ENCODE measurements around the gene ZG16. TPM values are rescaled to one million over a fixed set of nuclear protein-coding genes. Genes with fewer than 3 reads are reported as not detected.
"Not testable (repeated sequence)": the region's sequence is repeated elsewhere in the genome, so short reads cannot be mapped to it uniquely, and the experiment has no call there.

ZG16 gene
- polyA plus RNA-seq, 3 donors from 2014 or later = not detected

- H3K36me3 Mint-ChIP-seq = no peaks in the 10 kb centered on the region
- no peaks in the 10 kb centered on the region for H3K9me3 Mint-ChIP-seq
- DNase-seq = no peak
- H3K27me3 Mint-ChIP-seq (ENCODE audit: low read depth in 3 of 3) = peaks cover 0 to 2% (median 0%) of the 10 kb centered on the region in 3 donors
- H3K27ac Mint-ChIP-seq = peak overlapping the region in 1 of 6 donors; percentile 49
- H3K4me1 Mint-ChIP-seq = peaks cover 9 to 16% of the 10 kb centered on the region in 2 donors
- no peak overlapping the region for H3K4me3 Mint-ChIP-seq
These were observed 17.3 kb upstream of the ZG16 start for GRCh38 chr16:29760567-29761279.

- H3K27me3 Mint-ChIP-seq (ENCODE audit: low read depth in 3 of 3); H3K9me3 Mint-ChIP-seq; H3K27ac Mint-ChIP-seq; H3K4me3 Mint-ChIP-seq; H3K36me3 Mint-ChIP-seq; DNase-seq: not testable (repeated sequence)
- H3K4me1 Mint-ChIP-seq = peaks cover 9 to 16% of the 10 kb centered on the region in 2 donors
These were observed 16.8 kb upstream of the ZG16 start for GRCh38 chr16:29761280-29761651.

DNA sequence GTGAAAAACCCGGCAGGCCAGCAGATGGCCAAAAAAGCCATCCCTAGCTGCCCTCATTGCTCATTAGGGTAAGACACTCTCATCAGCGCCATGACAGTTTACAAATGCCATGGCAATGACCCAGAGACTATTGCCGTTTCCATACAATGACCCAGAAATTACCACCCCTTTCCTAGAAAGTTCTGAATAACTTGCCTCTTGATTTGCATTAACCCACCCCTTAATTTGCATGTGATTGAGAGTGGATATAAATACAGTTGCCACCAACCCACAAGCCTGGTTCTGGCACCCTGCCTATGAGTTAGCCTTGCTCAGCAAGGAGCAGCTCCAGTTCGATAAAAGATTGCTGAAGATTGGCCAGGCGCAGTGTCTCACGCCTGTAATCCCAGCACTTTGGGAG is 16.2 kb upstream of the ZG16 start:
- Mint-ChIP-seq H3K36me3 (no peaks in the 10 kb centered on the region), H3K4me1 (peaks cover 9 to 15% of the 10 kb centered on the region in 2 donors), H3K27me3 (ENCODE audit: low read depth in 3 of 3) (peaks cover 0 to 2% (median 2%) of the 10 kb centered on the region in 3 donors), H3K4me3 (no peak overlapping the region), H3K9me3 (no peaks in the 10 kb centered on the region), H3K27ac (no peak overlapping the region)
- no peak for DNase-seq

DNA sequence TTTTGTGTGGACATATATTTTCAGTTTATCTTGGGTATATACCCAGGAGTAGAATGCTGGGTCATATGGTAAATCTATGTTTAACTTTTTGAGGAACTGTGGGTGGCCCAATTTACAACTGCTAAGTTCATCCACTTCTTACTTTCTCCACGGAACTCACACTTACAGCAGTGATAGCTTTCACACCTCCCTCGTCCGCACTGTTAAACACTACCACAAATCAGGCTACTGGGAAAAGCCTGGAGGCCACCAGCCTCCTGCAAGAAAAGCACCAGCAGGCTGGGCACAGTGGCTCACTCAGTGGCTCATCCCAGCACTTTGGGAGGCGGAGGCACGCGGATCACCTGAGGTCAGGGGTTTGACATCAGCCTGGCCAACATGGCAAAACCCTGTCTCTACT is 14.7 kb upstream of the ZG16 start:
- peaks cover 9 to 15% of the 10 kb centered on the region in 2 donors for H3K4me1 Mint-ChIP-seq

GRCh38 chr16:29765167-29766032 is 12.7 kb upstream of the ZG16 start:
- Mint-ChIP-seq H3K4me3 (no peak overlapping the region), H3K27ac (peak overlapping the region in 1 of 6 donors; percentile 40), H3K27me3 (ENCODE audit: low read depth in 3 of 3) (peaks cover 0 to 2% (median 2%) of the 10 kb centered on the region in 3 donors), H3K36me3 (no peaks in the 10 kb centered on the region), H3K4me1 (peaks cover 9 to 15% of the 10 kb centered on the region in 2 donors), H3K9me3 (no peaks in the 10 kb centered on the region)
- DNase-seq = no peak

More for the DNA sequence above, 14.7 kb upstream of the ZG16 start:
- peak; percentile 7 to 32 (median 31) for DNase-seq
- Mint-ChIP-seq H3K4me3 (peak overlapping the region; percentile 4 to 51 (median 16)), H3K36me3 (no peaks in the 10 kb centered on the region), H3K27me3 (ENCODE audit: low read depth in 3 of 3) (peaks cover 0 to 2% (median 2%) of the 10 kb centered on the region in 3 donors), H3K9me3 (no peaks in the 10 kb centered on the region), H3K27ac (peak overlapping the region in 1 of 6 donors; percentile 48)

DNA sequence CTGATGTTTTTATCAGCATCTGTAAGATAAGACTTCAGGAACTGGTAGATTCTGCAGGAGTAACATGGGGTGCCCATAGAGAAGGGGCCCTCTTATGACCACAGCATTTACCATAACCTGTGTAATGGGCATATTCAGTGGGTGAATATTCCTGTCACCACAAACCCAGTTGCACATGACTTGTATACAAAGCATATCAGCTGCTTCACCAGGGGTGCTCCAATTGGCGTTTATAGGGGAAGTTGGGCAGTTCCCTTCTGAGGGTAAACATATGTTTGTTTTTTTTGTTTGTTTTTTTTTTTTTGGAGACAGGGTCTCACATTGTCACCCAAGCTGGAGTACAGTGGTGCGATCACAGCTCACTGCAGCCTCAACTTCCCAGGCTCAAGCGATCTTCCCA is 11.5 kb upstream of the ZG16 start:
- H3K27me3 Mint-ChIP-seq (ENCODE audit: low read depth in 3 of 3) = peaks cover 0 to 2% (median 2%) of the 10 kb centered on the region in 3 donors
- no peak overlapping the region for H3K4me3 Mint-ChIP-seq
- no peaks in the 10 kb centered on the region for H3K36me3 Mint-ChIP-seq
- no peak for DNase-seq
- H3K4me1 Mint-ChIP-seq = peaks cover 9 to 15% of the 10 kb centered on the region in 2 donors
- no peak overlapping the region for H3K27ac Mint-ChIP-seq
- no peaks in the 10 kb centered on the region for H3K9me3 Mint-ChIP-seq

- Mint-ChIP-seq H3K4me1 (peaks cover 9 to 12% of the 10 kb centered on the region in 2 donors), H3K27ac (no peak overlapping the region)
These were observed 11.0 kb upstream of the ZG16 start for GRCh38 chr16:29767062-29767461.

DNA sequence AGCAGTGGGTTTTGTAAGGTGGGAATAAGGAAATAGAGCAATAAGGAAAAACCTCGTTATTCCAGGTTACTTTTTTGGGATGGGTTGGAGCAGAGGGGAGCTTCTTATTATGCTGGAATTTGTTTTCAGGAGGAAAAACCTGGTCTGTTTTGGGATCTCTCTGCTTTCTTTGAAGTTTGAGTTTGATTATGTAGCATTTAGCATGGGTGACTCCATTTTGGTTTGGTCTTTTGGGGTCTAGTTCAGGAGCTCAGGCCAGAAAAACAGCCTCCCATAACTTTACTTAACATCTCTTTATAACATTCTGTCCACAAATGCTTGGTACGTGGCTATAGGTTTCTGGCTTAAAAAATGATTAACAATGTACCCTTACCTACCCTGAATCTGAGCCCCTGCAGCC is 8.5 kb upstream of the ZG16 start:
- H3K36me3 Mint-ChIP-seq = no peaks in the 10 kb centered on the region
- no peak overlapping the region for H3K4me3 Mint-ChIP-seq
- H3K27ac Mint-ChIP-seq = no peak overlapping the region
- no peak for DNase-seq
- H3K27me3 Mint-ChIP-seq (ENCODE audit: low read depth in 3 of 3) = peaks cover 0 to 2% (median under 1%) of the 10 kb centered on the region in 3 donors
- H3K4me1 Mint-ChIP-seq = peaks cover 0 to 1% of the 10 kb centered on the region in 2 donors
- no peaks in the 10 kb centered on the region for H3K9me3 Mint-ChIP-seq

More at GRCh38 chr16:29767062-29767461, 11.0 kb upstream of the ZG16 start:
- H3K27me3 Mint-ChIP-seq (ENCODE audit: low read depth in 3 of 3) = peaks cover 0 to 2% (median 2%) of the 10 kb centered on the region in 3 donors
- H3K4me3 Mint-ChIP-seq = no peak overlapping the region
- no peaks in the 10 kb centered on the region for H3K36me3 Mint-ChIP-seq
- DNase-seq = no peak
- no peaks in the 10 kb centered on the region for H3K9me3 Mint-ChIP-seq

GRCh38 chr16:29770250-29770929 is 7.7 kb upstream of the ZG16 start:
- Mint-ChIP-seq H3K27ac (peak overlapping the region in 1 of 6 donors; percentile 31), H3K9me3 (no peaks in the 10 kb centered on the region), H3K27me3 (ENCODE audit: low read depth in 3 of 3) (peaks cover 0 to 2% (median 0%) of the 10 kb centered on the region in 3 donors), H3K36me3 (no peaks in the 10 kb centered on the region), H3K4me3 (no peak overlapping the region), H3K4me1 (peaks cover 0 to 1% of the 10 kb centered on the region in 2 donors)
- no peak for DNase-seq

DNA sequence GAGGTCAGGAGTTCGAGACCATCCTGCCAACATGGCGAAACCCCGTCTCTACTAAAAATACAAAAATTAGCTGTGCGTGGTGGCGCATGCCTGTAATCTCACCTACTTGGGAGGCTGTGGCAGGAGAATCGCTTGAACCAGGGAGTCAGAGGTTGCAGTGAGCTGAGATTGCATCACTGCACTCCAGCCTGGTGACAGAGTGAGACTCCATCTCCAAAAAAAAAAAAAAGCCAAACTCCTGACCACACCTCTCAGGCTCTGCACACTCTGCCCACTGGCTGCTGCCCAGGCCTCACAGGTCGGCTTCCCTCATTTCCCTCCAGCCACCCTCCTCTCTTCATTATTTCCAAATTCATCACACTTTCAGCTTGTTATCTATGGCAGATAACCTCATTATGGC is 5.7 kb upstream of the ZG16 start:
- DNase-seq; H3K9me3 Mint-ChIP-seq; H3K27me3 Mint-ChIP-seq (ENCODE audit: low read depth in 3 of 3); H3K4me1 Mint-ChIP-seq; H3K36me3 Mint-ChIP-seq; H3K4me3 Mint-ChIP-seq: not testable (repeated sequence)
- peak overlapping the region in 1 of 6 donors; percentile 45 for H3K27ac Mint-ChIP-seq

GRCh38 chr16:29774730-29775129 is 3.3 kb upstream of the ZG16 start:
- DNase-seq = no peak
- Mint-ChIP-seq H3K27me3 (ENCODE audit: low read depth in 3 of 3) (peaks cover 0 to 2% (median 0%) of the 10 kb centered on the region in 3 donors), H3K36me3 (no peaks in the 10 kb centered on the region), H3K4me3 (no peak overlapping the region), H3K4me1 (no peaks in the 10 kb centered on the region), H3K9me3 (no peaks in the 10 kb centered on the region), H3K27ac (peak overlapping the region in 1 of 6 donors; percentile 42)

GRCh38 chr16:29775742-29776408 is 2.2 kb upstream of the ZG16 start:
- H3K9me3 Mint-ChIP-seq = no peaks in the 10 kb centered on the region
- H3K4me1 Mint-ChIP-seq = no peaks in the 10 kb centered on the region
- H3K4me3 Mint-ChIP-seq = no peak overlapping the region
- H3K27me3 Mint-ChIP-seq (ENCODE audit: low read depth in 3 of 3) = peaks cover 0 to 2% (median 0%) of the 10 kb centered on the region in 3 donors
- H3K36me3 Mint-ChIP-seq = no peaks in the 10 kb centered on the region
- no peak for DNase-seq
- H3K27ac Mint-ChIP-seq = peak overlapping the region in 2 of 6 donors; percentile 5 to 33

- H3K27me3 Mint-ChIP-seq (ENCODE audit: low read depth in 3 of 3) = peaks cover 0 to 4% (median 0%) of the 10 kb centered on the region in 3 donors
- no peak overlapping the region for H3K4me3 Mint-ChIP-seq
- no peaks in the 10 kb centered on the region for H3K9me3 Mint-ChIP-seq
- no peaks in the 10 kb centered on the region for H3K36me3 Mint-ChIP-seq
- H3K4me1 Mint-ChIP-seq = peaks cover 0 to 2% of the 10 kb centered on the region in 2 donors
- no peak for DNase-seq
- H3K27ac Mint-ChIP-seq = no peak overlapping the region
These were observed 1.4 kb downstream of the ZG16 start for GRCh38 chr16:29779474-29779873.

All from immature natural killer cell (primary cell).